Keratinocyte (primary cell): Measurements from ENCODE around the gene FUCA1. TPM values are rescaled to one million over a fixed set of nuclear protein-coding genes. Genes with fewer than 3 reads are reported as not detected.
A peak's percentile ranks its signal among the peaks of the same experiment; 100 is the strongest.

Source experiments
- DNase-seq: peaks from one replicate; pipeline ENCODE4 v3.0.0-alpha.2; 2011; ENCODE audit warnings: low read depth, missing footprints, low spot score
- FAIRE-seq: peaks from 2 replicates; lab custom pipeline; 2011; peaks lifted over from hg19 to GRCh38; lab: Jason Lieb, UNC
- H2AFZ ChIP-seq: 2 replicates; pipeline ENCODE4 v1.6.0; 2012; ENCODE audit warnings: low read length, control low read depth, inconsistent platforms; ENCODE audit not compliant: control insufficient read depth
- H3K27ac ChIP-seq: 2 replicates; pipeline ENCODE4 v1.5.1; 2011; ENCODE audit warnings: low read length; ENCODE audit not compliant: control insufficient read depth, insufficient read depth
- H3K27me3 ChIP-seq: 3 replicates; pipeline ENCODE4 v1.6.0; 2011; ENCODE audit warnings: low read length; ENCODE audit not compliant: control insufficient read depth, insufficient read depth; ENCODE audit errors: extremely low read depth
- H3K36me3 ChIP-seq, 2 experiments: 2 replicates in 1 of 2; 3 replicates in 1 of 2; pipeline ENCODE4 v1.5.1; 2011; ENCODE audit warnings: low read length in 2 of 2, mild to moderate bottlenecking in 1 of 2; ENCODE audit not compliant: control insufficient read depth in 2 of 2, insufficient read depth in 2 of 2; ENCODE audit errors: extremely low read depth in 1 of 2
- H3K4me1 ChIP-seq: 3 replicates; pipeline ENCODE4 v1.5.1; 2011; ENCODE audit warnings: low read length; ENCODE audit not compliant: control insufficient read depth, insufficient read depth; ENCODE audit errors: extremely low read depth
- H3K4me2 ChIP-seq: 3 replicates; pipeline ENCODE4 v1.6.0; 2011; ENCODE audit warnings: low read depth, low read length; ENCODE audit not compliant: control insufficient read depth, insufficient read depth; ENCODE audit errors: extremely low read depth
- H3K4me3 ChIP-seq, 3 experiments: fragments of 200-600 bp in 1 of 3; sonication (generic) in 1 of 3; 2 replicates in 2 of 3; 3 replicates in 1 of 3; pipeline ENCODE4 v1.5.1; 2011 to 2016; ENCODE audit warnings: low read length in 3 of 3, mild to moderate bottlenecking in 3 of 3, control low read depth in 2 of 3, inconsistent platforms in 1 of 3, low read depth in 1 of 3, mixed read lengths in 1 of 3, mixed run types in 1 of 3, moderate library complexity in 1 of 3; ENCODE audit not compliant: control insufficient read depth in 2 of 3, insufficient read depth in 2 of 3; ENCODE audit errors: extremely low read depth in 1 of 3
- H3K79me2 ChIP-seq: 2 replicates; pipeline ENCODE4 v1.6.0; 2012; ENCODE audit warnings: low read length; ENCODE audit not compliant: control insufficient read depth, insufficient read depth
- H3K9ac ChIP-seq: 3 replicates; pipeline ENCODE4 v1.6.0; 2011; ENCODE audit warnings: low read length; ENCODE audit not compliant: control insufficient read depth, insufficient read depth; ENCODE audit errors: extremely low read depth
- H3K9me1 ChIP-seq: 3 replicates; pipeline ENCODE4 v1.6.0; 2011; ENCODE audit warnings: low read length; ENCODE audit not compliant: control insufficient read depth, insufficient read depth; ENCODE audit errors: extremely low read depth
- H3K9me3 ChIP-seq: 2 replicates; pipeline ENCODE4 v1.5.1; 2012; ENCODE audit warnings: low read depth, low read length; ENCODE audit not compliant: control insufficient read depth
- H4K20me1 ChIP-seq: 3 replicates; pipeline ENCODE4 v1.6.0; 2011; ENCODE audit warnings: low read length; ENCODE audit not compliant: control insufficient read depth, insufficient read depth; ENCODE audit errors: extremely low read depth
- EZH2 ChIP-seq: IDR thresholded peaks from one replicate; pipeline ENCODE4 v1.6.1; 2012; ENCODE audit warnings: inconsistent platforms, mild to moderate bottlenecking, low read length, moderate library complexity
- dilution Hi-C: fragments of 300-500 bp; cut with MboI; formaldehyde crosslinking; loops from one replicate; pipeline ENCODE4 v1.7.0; 2020; ENCODE audit warnings: low sequenced_read_pairs; ENCODE audit not compliant: extremely low pct_ligation_motif_present
- polyA plus RNA-seq, 5 experiments: library from polyadenylated mRNA; depleted of rRNA in 3 of 5; stranded (reverse) in 3 of 5; stranded (forward) in 1 of 5; unstranded in 1 of 5; fragments of >200 nt; gene quantifications; 1 replicate in 1 of 5; 2 replicates in 3 of 5; 3 replicates in 1 of 5; pipeline versions ENCODE4 v1.2.1 to v1.2.3, GENCODE V29; 2011 to 2012; ENCODE audit warnings: missing spikeins in 2 of 5, low read depth in 1 of 5, low replicate concordance in 1 of 5
- TF ChIP-seq, protein P1 (sequence below), 3 experiments: IDR thresholded peaks in 1 of 3; conservative IDR thresholded peaks in 1 of 3; optimal IDR thresholded peaks in 1 of 3; 2 replicates in 2 of 3; 3 replicates in 1 of 3; pipeline versions ENCODE3 to v1.5.1; 2011; ENCODE audit warnings: low read length in 3 of 3, mild to moderate bottlenecking in 3 of 3, moderate library complexity in 2 of 3, control low read depth in 1 of 3, inconsistent platforms in 1 of 3; ENCODE audit not compliant: insufficient read depth in 2 of 3; ENCODE audit errors: extremely low read depth in 1 of 3

The FUCA1 gene
- polyA plus RNA-seq, 1 donor (not counting 4 experiments of a cell fraction or from before 2014, with no cell fraction given), result 11.9 TPM

- H3K4me3 ChIP-seq, result no peak overlapping the region
- DNase-seq (no peak), FAIRE-seq (no peak)
- no peak overlapping the region for H3K9ac ChIP-seq
- peaks cover 16 to 18% of the 10 kb centered on the region in 2 experiments for H3K36me3 ChIP-seq
- H3K4me1 ChIP-seq, result peaks cover 14% of the 10 kb centered on the region
- H3K27ac ChIP-seq, result no peak overlapping the region
- no peak for TF ChIP-seq EZH2
- TF ChIP-seq, protein P1, sequence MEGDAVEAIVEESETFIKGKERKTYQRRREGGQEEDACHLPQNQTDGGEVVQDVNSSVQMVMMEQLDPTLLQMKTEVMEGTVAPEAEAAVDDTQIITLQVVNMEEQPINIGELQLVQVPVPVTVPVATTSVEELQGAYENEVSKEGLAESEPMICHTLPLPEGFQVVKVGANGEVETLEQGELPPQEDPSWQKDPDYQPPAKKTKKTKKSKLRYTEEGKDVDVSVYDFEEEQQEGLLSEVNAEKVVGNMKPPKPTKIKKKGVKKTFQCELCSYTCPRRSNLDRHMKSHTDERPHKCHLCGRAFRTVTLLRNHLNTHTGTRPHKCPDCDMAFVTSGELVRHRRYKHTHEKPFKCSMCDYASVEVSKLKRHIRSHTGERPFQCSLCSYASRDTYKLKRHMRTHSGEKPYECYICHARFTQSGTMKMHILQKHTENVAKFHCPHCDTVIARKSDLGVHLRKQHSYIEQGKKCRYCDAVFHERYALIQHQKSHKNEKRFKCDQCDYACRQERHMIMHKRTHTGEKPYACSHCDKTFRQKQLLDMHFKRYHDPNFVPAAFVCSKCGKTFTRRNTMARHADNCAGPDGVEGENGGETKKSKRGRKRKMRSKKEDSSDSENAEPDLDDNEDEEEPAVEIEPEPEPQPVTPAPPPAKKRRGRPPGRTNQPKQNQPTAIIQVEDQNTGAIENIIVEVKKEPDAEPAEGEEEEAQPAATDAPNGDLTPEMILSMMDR (optimal IDR thresholded peaks at IDR 0.05 in 1 of 3, IDR thresholded peaks at IDR 0.05 in 1 of 3, conservative IDR thresholded peaks at IDR 0.05 in 1 of 3; ENCODE audit: extremely low read depth in 1 of 3, insufficient read depth in 2 of 3, low read length in 3 of 3), result no peak
- no peaks in the 10 kb centered on the region for H3K9me1 ChIP-seq
- dilution Hi-C loops, result no loop called here
- H3K79me2 ChIP-seq, result peaks cover 1% of the 10 kb centered on the region
- H2AFZ ChIP-seq, result no peak overlapping the region
- no peaks in the 10 kb centered on the region for H4K20me1 ChIP-seq
- no peaks in the 10 kb centered on the region for H3K9me3 ChIP-seq
- no peaks in the 10 kb centered on the region for H3K27me3 ChIP-seq
- no peak overlapping the region for H3K4me2 ChIP-seq
Measured at GRCh38 chr1:23801876-23802275, 66.2 kb downstream of the FUCA1 start.

DNA sequence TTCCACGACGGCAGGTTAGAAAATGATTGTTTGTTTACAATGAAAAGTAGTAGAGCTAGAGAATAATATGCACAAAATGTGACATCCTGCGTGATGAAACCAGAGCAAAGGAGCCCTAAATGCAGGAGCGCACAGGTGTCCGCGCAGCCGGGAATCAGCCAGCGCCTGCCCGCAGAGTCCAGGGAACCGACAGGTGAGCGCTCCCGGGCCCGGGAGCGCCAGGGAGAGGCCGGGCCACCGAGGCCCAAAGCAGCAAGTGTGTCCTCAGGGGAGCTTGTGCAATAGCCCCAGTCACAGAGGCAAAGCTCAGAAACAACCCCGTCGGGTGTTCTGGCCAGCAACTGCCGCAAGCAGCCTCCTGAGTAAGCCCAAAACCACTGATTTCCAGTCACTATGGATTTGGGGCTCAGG is 66.7 kb downstream of the FUCA1 start:
- H3K36me3 ChIP-seq, result peaks cover 19 to 20% of the 10 kb centered on the region in 2 experiments
- H3K4me1 ChIP-seq, result peaks cover 14% of the 10 kb centered on the region
- FAIRE-seq (no peak), DNase-seq (no peak)
- TF ChIP-seq, protein P1 (optimal IDR thresholded peaks at IDR 0.05 in 1 of 3, IDR thresholded peaks at IDR 0.05 in 1 of 3, conservative IDR thresholded peaks at IDR 0.05 in 1 of 3; ENCODE audit: extremely low read depth in 1 of 3, insufficient read depth in 2 of 3, low read length in 3 of 3), result no peak
- no peak for TF ChIP-seq EZH2
- peak overlapping the region; percentile 83 for H3K9ac ChIP-seq
- H4K20me1 ChIP-seq, result no peaks in the 10 kb centered on the region
- peak overlapping the region; percentile 63 to 82 (median 76) for H3K4me3 ChIP-seq
- H2AFZ ChIP-seq, result peak overlapping the region; percentile 53
- H3K27ac ChIP-seq, result peak overlapping the region; percentile 83
- H3K79me2 ChIP-seq, result peaks cover 1% of the 10 kb centered on the region
- dilution Hi-C loops, result no loop called here
- peak overlapping the region; percentile 99 for H3K4me2 ChIP-seq
- H3K27me3 ChIP-seq, result no peaks in the 10 kb centered on the region
- no peaks in the 10 kb centered on the region for H3K9me1 ChIP-seq
- no peaks in the 10 kb centered on the region for H3K9me3 ChIP-seq
